ENCODE results near the gene UBA52. TPM values are rescaled to one million over a fixed set of nuclear protein-coding genes. Genes with fewer than 3 reads are reported as not detected.

Gene UBA52
- total and polyA plus RNA-seq, 2 donors (not counting 1 experiment from before 2014, with no cell fraction given) = 1,837 to 5,694 TPM

- Mint-ChIP-seq H3K4me1 (peaks cover 30% of the 10 kb centered on the region), H3K27ac (peak within 1 kb of the TSS; percentile 89), H3K27me3 (no peaks in the 10 kb centered on the region), H3K9me3 (ENCODE audit: insufficient read depth) (no peaks in the 10 kb centered on the region), H3K4me3 (peak within 1 kb of the TSS; percentile 76)
- CTCF ChIA-PET = interaction anchor here (0.7 to 3.3 kb wide), 20 partner anchors 8 to 331 kb away, joined by 3 to 32 read pairs (median 4); partner anchors contain the start of genes COPE, DDX49 and UBA52
- POLR2A ChIA-PET = interaction anchor here (0.6 to 3.0 kb wide), 11 partner anchors 10 to 730 kb away, joined by 3 to 19 read pairs (median 7); partner anchors contain the start of genes COPE, DDX49, ELL and KXD1
- peak within 1 kb of the TSS; percentile 73 to 82 for H3K27ac ChIP-seq (ENCODE audit: low read length in 2 of 2)
- no peak for TF ChIP-seq EZH2 (IDR thresholded peaks at IDR 0.05; ENCODE audit: borderline replicate concordance, insufficient read depth, low read depth, low read length, poor library complexity, severe bottlenecking)
- peak; percentile 80 for TF ChIP-seq CTCF (IDR thresholded peaks at IDR 0.05)
- no peaks in the 10 kb centered on the region for H3K27me3 ChIP-seq (replicated peaks in 1 of 4; ENCODE audit: control extremely low read depth in 1 of 4, control insufficient read depth in 3 of 4, insufficient read depth in 4 of 4, low read length in 3 of 4)
- H3K4me1 ChIP-seq (ENCODE audit: control insufficient read depth in 2 of 2, insufficient read depth in 2 of 2, low read length in 2 of 2) = peaks cover 18 to 43% of the 10 kb centered on the region in 2 donors
- H3K9ac ChIP-seq (ENCODE audit: low read length) = peak within 1 kb of the TSS; percentile 73
- peaks cover 0 to 6% of the 10 kb centered on the region in 2 experiments for H3K36me3 ChIP-seq (replicated peaks in 1 of 2; ENCODE audit: control extremely low read depth in 1 of 2, control insufficient read depth in 1 of 2, extremely low read depth in 1 of 2, insufficient read depth in 2 of 2, low read length in 1 of 2)
- H3K9me3 ChIP-seq (ENCODE audit: control extremely low read depth in 1 of 3, control insufficient read depth in 2 of 3, insufficient read depth in 1 of 3, low read length in 2 of 3) = no peaks in the 10 kb centered on the region
- WGBS (ENCODE audit: insufficient coverage) = under 1% methylated on average over 63 of the region's 72 CpGs
- peak; percentile 93 for DNase-seq
- peak within 1 kb of the TSS; percentile 46 to 92 (median 77) for H3K4me3 ChIP-seq (ENCODE audit: control extremely low read depth in 1 of 5, extremely low read depth in 1 of 5, insufficient read depth in 1 of 5, low read depth in 2 of 5, low read length in 4 of 5)
- H4K20me1 ChIP-seq (ENCODE audit: control insufficient read depth, insufficient read depth, low read length, poor library complexity, severe bottlenecking) = peaks cover 10% of the 10 kb centered on the region
- H2AFZ ChIP-seq (ENCODE audit: insufficient read depth, low read depth, low read length, poor library complexity, severe bottlenecking) = peak within 1 kb of the TSS; percentile 89
- peak; percentile 78 for ATAC-seq (ENCODE audit: low read depth)
- H3K4me2 ChIP-seq (replicated peaks; ENCODE audit: low read depth, low read length, poor library complexity, severe bottlenecking) = peak within 1 kb of the TSS; percentile 96
- intact Hi-C loops (cut with micrococcal nuclease) = loop anchor here (1.0 to 5.0 kb wide), 7 partner anchors 17 to 330 kb away; partner anchors contain the start of genes COPE, DDX49, ELL and FKBP8
- no peaks in the 10 kb centered on the region for H3K79me2 ChIP-seq (ENCODE audit: control insufficient read depth, insufficient read depth, low read length)
Measured at GRCh38 chr19:18588611-18589379, 17.1 kb downstream of the UBA52 start, which contains the start of gene REX1BD. TSS of gene REX1BD (plus strand) at chr19:18588798. CDS start at chr19:18588802, 4 bp downstream.

Measured in B cell (primary cell).